ENCODE data around the gene C10orf90.

DNA sequence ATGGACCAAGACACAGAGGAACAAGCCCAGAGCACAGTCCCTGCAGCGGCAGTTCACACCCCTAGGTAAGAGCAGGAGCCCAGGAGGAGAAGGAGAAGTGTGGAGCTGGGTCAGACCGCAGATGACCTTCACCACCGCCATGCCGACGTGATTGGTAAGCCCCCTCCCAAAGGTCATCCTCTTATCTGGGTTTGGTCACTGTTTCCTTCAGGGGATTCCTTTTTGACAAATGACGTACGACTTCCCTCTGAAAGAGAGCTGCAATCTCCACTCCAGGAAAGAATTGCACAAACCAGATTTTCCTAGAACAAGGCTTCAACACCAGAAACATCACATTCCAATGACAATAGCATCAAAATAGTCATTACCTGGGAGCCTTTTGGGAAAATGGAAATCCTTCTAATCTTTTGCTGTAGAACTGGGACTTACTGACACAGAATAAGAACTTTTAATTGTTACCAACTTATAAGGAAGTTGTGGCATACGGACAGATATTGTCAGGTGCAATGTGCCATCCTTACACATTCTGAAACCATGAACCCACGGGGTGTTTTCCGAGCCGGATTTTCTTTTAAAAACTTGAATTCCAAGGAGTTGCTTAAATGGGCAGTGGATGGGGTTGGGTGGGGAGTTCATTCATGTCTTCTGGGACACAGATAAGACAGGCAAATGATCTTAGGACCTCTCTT, 261.4 kb downstream of the C10orf90 start:
- TF ChIP-seq, protein P1, sequence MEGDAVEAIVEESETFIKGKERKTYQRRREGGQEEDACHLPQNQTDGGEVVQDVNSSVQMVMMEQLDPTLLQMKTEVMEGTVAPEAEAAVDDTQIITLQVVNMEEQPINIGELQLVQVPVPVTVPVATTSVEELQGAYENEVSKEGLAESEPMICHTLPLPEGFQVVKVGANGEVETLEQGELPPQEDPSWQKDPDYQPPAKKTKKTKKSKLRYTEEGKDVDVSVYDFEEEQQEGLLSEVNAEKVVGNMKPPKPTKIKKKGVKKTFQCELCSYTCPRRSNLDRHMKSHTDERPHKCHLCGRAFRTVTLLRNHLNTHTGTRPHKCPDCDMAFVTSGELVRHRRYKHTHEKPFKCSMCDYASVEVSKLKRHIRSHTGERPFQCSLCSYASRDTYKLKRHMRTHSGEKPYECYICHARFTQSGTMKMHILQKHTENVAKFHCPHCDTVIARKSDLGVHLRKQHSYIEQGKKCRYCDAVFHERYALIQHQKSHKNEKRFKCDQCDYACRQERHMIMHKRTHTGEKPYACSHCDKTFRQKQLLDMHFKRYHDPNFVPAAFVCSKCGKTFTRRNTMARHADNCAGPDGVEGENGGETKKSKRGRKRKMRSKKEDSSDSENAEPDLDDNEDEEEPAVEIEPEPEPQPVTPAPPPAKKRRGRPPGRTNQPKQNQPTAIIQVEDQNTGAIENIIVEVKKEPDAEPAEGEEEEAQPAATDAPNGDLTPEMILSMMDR (IDR thresholded peaks at IDR 0.05): no peak
- no peak for TF ChIP-seq POLR2A (IDR thresholded peaks at IDR 0.05)
